Gastrocnemius medialis (tissue), 4 donors: ENCODE data around the gene FAM83D. TPM values are rescaled to one million over a fixed set of nuclear protein-coding genes. Genes with fewer than 3 reads are reported as not detected.

ENCODE experiments used
- ATAC-seq, 2 donors: fragments of 150-250 bp; one replicate each; pipeline ENCODE4 v1.9.1; 2016
- DNase-seq, 2 donors: peaks; one replicate each; pipeline ENCODE4 v3.0.0-alpha.2; 2019
- H3K27ac ChIP-seq, 4 donors: fragments of 200-600 bp; sonication (generic); 1 replicate in 1 of 4; 2 replicates in 3 of 4; pipeline ENCODE4 v1.5.1; 2016 to 2018; ENCODE audit warnings: mild to moderate bottlenecking in 2 of 4, moderate library complexity in 1 of 4
- H3K27me3 ChIP-seq, 3 donors: fragments of 200-600 bp; sonication (generic) in 2 of 3; 1 replicate in 1 of 3; 2 replicates in 2 of 3; pipeline versions ENCODE4 v1.5.1 to v1.6.0; 2016 to 2019; ENCODE audit warnings: mild to moderate bottlenecking in 1 of 3, moderate library complexity in 1 of 3
- H3K36me3 ChIP-seq, 2 donors: fragments of 200-600 bp; sonication (generic) in 1 of 2; one replicate each; pipeline ENCODE4 v1.5.1; 2017 to 2018
- H3K4me1 ChIP-seq, 2 donors: fragments of 200-600 bp; sonication (generic) in 1 of 2; one replicate each; pipeline ENCODE4 v1.5.1; 2016 to 2017; ENCODE audit warnings: mild to moderate bottlenecking in 2 of 2
- H3K4me3 ChIP-seq, 4 donors: fragments of 200-600 bp; sonication (generic) in 3 of 4; 1 replicate in 1 of 4; 2 replicates in 3 of 4; pipeline ENCODE4 v1.5.1; 2016 to 2019; ENCODE audit warnings: mild to moderate bottlenecking in 2 of 4
- H3K9me3 ChIP-seq, 3 donors: fragments of 200-600 bp; sonication (generic) in 2 of 3; 1 replicate in 1 of 3; 2 replicates in 2 of 3; pipeline ENCODE4 v1.5.1; 2016 to 2019
- CTCF ChIP-seq, 5 experiments: fragments of 450-650 bp in 3 of 5; fragments of 200-600 bp in 2 of 5; sonication (generic) in 2 of 5; IDR thresholded peaks in 4 of 5; conservative IDR thresholded peaks in 1 of 5; 1 replicate in 4 of 5; 2 replicates in 1 of 5; pipeline ENCODE4 v1.5.1; 2016 to 2019; ENCODE audit warnings: antibody characterized with exemption in 5 of 5, mild to moderate bottlenecking in 3 of 5, moderate library complexity in 3 of 5
- POLR2A ChIP-seq, 2 donors: fragments of 450-650 bp; IDR thresholded peaks; one replicate each; pipeline ENCODE4 v1.6.1; 2017; ENCODE audit warnings: antibody characterized with exemption in 2 of 2, mild to moderate bottlenecking in 2 of 2, moderate library complexity in 2 of 2
- in situ Hi-C, 4 donors: fragments of 200-750 bp; cut with MboI; loops; one replicate each; pipeline versions ENCODE4 v1.15.0 to v1.8.0; 2017; ENCODE audit warnings: low sequenced_read_pairs in 4 of 4
- intact Hi-C: fragments of 100-400 bp; cut with DNase I; formaldehyde crosslinking; loops from one replicate; pipeline ENCODE4 v1.15.1; 2023; ENCODE audit warnings: low total_unique reads
- total RNA-seq, 4 donors: library from RNA; depleted of rRNA; stranded (reverse); fragments of >200 nt; gene quantifications; one replicate each; pipeline versions ENCODE4 v1.1.0 to v1.2.3, GENCODE V29; 2016

FAM83D gene
- total RNA-seq, 4 donors from 2014 or later = 0.40 TPM; not detected in 3

- intact Hi-C loops (no loop called here), in situ Hi-C loops (loop anchor here in 1 of 4 donors (25.0 kb wide), 1 partner anchor 245 kb away; no protein-coding TSS in a partner anchor)
- no peak for TF ChIP-seq CTCF (IDR thresholded peaks at IDR 0.05 in 4 of 5, conservative IDR thresholded peaks at IDR 0.05 in 1 of 5)
- no peak for TF ChIP-seq POLR2A (IDR thresholded peaks at IDR 0.05)
- no peak for DNase-seq
- Histone ChIP-seq H3K27ac (no peak overlapping the region), H3K9me3 (no peaks in the 10 kb centered on the region), H3K4me1 (no peaks in the 10 kb centered on the region), H3K4me3 (no peak overlapping the region), H3K36me3 (no peaks in the 10 kb centered on the region), H3K27me3 (peaks cover 0 to 2% (median 2%) of the 10 kb centered on the region in 3 donors)
- no peak for ATAC-seq
Observed at GRCh38 chr20:38881806-38882440, 44.3 kb upstream of the FAM83D start.

GRCh38 chr20:38882600-38882999 is 43.6 kb upstream of the FAM83D start:
- H3K36me3 ChIP-seq = no peaks in the 10 kb centered on the region
- in situ Hi-C loops = loop anchor here in 1 of 4 donors (25.0 kb wide), 1 partner anchor 245 kb away; no protein-coding TSS in a partner anchor
- peaks cover 0 to 2% (median 2%) of the 10 kb centered on the region in 3 donors for H3K27me3 ChIP-seq
- H3K9me3 ChIP-seq = no peaks in the 10 kb centered on the region
- DNase-seq (no peak), ATAC-seq (no peak)
- H3K4me1 ChIP-seq = no peaks in the 10 kb centered on the region
- no peak overlapping the region for H3K4me3 ChIP-seq
- TF ChIP-seq CTCF (IDR thresholded peaks at IDR 0.05 in 4 of 5, conservative IDR thresholded peaks at IDR 0.05 in 1 of 5) = no peak
- no peak for TF ChIP-seq POLR2A (IDR thresholded peaks at IDR 0.05)
- intact Hi-C loops = no loop called here
- H3K27ac ChIP-seq = no peak overlapping the region

GRCh38 chr20:38883081-38883980 is 42.9 kb upstream of the FAM83D start:
- ATAC-seq (no peak), DNase-seq (no peak)
- in situ Hi-C loops (loop anchor here in 1 of 4 donors (25.0 kb wide), 1 partner anchor 246 kb away; no protein-coding TSS in a partner anchor), intact Hi-C loops (no loop called here)
- TF ChIP-seq POLR2A (IDR thresholded peaks at IDR 0.05) (no peak), CTCF (IDR thresholded peaks at IDR 0.05 in 4 of 5, conservative IDR thresholded peaks at IDR 0.05 in 1 of 5) (no peak)
- Histone ChIP-seq H3K4me1 (no peaks in the 10 kb centered on the region), H3K27me3 (peaks cover 0 to 2% (median 2%) of the 10 kb centered on the region in 3 donors), H3K36me3 (no peaks in the 10 kb centered on the region), H3K4me3 (no peak overlapping the region), H3K9me3 (no peaks in the 10 kb centered on the region), H3K27ac (no peak overlapping the region)

GRCh38 chr20:38883981-38884733 is 42.1 kb upstream of the FAM83D start:
- Histone ChIP-seq H3K4me3 (no peak overlapping the region), H3K27ac (no peak overlapping the region), H3K4me1 (no peaks in the 10 kb centered on the region), H3K9me3 (no peaks in the 10 kb centered on the region), H3K27me3 (peaks cover 0 to 2% (median 2%) of the 10 kb centered on the region in 3 donors), H3K36me3 (no peaks in the 10 kb centered on the region)
- in situ Hi-C loops = loop anchor here in 1 of 4 donors (25.0 kb wide), 1 partner anchor 247 kb away; no protein-coding TSS in a partner anchor
- intact Hi-C loops = no loop called here
- DNase-seq (no peak), ATAC-seq (no peak)
- TF ChIP-seq POLR2A (IDR thresholded peaks at IDR 0.05) (no peak), CTCF (IDR thresholded peaks at IDR 0.05 in 4 of 5, conservative IDR thresholded peaks at IDR 0.05 in 1 of 5) (no peak)
